HG02678 (cell line): ENCODE data around the gene KREMEN1.

Source experiments
- ATAC-seq: cut with Tn5 transposase; IDR thresholded peaks from one replicate; pipeline ENCODE4 v1.9.1; 2021; ENCODE audit warnings: mild to moderate bottlenecking, moderate library complexity; ENCODE audit not compliant: unreplicated experiment

KREMEN1 gene

GRCh38 chr22:29148036-29148435, 75.2 kb downstream of the KREMEN1 start:
- ATAC-seq: no peak

DNA sequence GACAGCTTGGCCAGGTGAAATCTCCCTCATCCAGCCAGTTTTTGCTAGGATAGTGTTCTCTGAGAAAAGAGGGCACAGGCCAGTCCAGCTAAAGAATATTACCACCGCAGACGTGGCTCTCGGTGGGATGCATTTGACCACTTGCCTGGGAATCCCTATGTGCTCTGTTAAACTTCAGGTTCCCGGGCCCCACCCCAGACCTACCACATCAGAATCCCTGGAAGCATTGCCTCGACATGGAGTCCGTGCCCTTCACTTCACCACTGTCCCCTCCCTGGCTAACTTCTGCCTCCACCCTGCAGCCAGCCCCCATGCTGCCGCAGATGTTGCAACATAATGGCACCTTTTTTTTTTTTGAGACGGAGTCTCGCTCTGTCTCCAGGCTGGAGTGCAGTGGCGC, 76.0 kb downstream of the KREMEN1 start:
- no peak for ATAC-seq

DNA sequence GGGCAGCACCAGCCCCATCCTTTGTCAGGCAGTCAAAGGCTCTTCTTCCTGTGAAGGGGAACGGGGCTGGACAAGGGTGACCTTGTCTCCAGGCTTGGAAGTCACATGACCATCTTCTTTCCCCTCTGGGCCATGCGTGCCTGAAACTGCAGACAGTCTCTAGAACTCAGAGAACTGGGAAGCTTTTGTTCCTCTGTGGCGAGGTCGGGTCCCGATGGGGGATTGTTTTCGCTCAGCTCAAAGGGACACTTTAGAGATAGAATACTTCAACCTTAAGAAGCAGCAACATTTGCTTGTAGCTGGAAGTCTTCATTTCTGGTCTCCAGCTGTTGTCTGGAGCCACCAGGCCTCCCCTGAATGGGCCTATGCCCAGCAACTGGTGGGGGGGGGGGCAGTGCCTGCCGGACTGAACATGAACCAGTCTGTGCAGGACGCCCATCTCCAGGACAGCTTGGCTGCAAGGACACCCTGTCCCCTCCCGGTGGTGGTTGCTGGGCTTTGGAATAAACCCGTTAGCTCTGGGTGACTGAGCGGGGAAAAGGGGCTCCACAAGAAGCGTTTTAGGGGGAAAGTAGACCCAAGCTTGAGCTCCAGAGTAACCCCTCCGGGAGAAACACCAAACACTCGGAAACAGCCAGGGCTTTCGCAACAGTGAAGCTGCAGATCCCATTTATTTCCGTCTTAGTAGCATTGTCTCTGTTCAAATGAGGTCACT, 77.2 kb downstream of the KREMEN1 start:
- no peak for ATAC-seq

DNA sequence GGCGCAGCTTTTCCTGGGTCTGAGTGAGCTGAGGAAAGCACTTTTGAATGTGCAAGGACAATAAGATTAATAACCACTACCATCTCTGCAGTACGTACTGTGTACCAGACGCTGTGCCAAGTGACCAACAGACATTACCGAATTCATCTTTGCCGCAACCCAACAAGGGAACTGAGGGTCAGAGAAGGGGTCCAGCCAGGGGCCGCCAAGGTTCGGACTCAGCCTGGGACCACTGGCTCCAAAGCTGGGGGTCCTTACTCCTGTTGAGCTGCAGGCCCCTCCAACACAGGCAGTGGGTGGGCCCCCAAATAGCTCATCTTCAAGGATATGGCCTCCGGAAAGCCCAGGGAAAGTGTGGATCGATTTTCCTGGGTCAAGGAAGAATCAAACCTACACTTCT, 77.9 kb downstream of the KREMEN1 start:
- ATAC-seq: no peak

DNA sequence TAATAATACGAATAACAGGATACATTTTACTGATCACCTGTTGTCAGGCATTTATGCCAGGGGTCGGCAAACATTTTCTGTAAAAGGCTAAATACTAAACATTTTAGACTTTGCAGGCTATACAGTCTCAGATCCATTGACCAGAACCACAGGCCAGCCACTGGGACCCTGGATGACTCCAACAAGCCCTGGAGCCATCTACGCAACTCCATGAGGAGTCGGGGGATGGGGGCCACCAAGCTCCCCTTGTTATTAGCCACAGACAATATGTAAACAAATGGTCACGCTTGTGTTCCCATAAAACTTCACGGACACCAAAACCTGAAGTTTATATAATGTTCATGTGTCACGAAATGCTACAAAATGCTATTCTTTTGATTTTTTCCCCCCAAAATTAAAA, 78.5 kb downstream of the KREMEN1 start:
- ATAC-seq: no peak

DNA sequence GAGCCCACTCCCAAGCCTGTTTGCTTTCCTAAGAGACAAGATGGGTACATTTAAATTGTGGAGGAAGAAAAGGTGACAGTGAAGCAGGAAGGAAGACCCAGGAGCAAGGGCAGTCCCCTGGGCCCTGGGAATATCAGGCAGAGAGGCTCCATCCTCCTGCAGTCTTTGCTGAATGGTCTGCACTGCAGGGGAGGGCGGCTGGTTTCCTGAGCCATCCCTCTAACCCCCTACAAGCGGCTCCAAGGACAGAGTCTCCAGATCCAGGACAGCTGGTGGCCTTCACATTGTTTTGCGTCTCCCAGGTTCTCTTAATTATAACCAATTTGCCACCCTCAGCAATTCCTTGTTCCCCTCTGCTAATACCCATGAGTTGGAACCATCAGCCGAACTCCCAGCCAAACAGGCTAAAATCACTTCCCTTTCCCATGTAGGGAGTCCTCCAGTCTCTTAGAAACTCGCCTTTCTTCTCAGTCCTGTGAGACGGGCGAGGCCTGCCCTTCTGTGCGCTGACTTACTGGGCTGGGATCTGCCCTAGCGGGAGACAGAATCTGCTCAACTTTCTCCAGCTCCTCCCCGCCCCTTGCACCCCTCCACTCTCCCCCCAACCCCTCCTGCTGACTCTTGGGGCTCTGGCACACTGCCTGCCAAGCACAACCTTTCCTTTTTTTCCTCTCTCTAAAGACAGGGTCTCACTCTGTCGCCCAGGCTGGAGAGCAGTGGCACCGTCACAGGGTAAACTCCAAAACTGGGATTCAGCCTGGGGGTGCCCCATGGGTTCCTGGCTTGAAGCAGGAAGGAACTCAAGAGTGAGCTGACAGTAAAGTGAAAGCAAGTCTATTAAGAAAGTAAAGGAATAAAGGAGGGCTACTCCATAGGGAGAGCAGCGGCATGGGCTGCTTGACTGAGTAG, 79.5 kb downstream of the KREMEN1 start:
- no peak for ATAC-seq

GRCh38 chr22:29152954-29153719, 80.3 kb downstream of the KREMEN1 start:
- ATAC-seq: no peak

DNA sequence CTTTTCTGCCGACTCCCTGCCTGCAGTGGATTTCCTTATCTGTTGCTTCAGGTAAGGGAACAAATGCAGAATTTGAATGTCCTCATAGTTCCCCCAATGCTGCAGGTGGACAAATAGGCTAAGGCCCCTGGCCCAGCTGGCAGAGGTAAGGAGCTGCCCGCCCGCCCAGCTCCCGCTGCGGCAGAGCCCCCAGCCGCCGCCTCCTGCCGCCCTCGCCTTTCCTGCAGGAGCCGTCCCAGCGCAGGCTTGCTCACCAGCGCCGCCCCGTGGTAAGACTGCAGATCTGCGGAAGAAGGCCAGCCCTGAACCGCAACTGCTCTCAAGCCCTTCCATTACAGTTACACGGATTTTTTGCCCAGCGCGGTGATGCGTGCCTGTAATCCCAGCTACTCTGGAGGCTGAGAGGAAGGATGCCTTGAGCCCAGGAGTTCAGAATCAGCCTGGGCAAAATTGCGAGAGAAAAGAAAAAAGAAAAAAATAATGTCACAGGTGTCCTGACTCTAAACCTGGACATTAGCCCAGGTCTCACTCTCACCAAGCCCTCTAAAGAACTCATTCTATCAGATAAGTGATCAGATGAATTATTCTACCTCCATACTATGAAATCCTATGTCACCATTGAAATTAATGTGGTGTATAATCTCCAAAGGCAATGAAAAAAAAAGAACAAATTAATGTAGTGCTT, 81.7 kb downstream of the KREMEN1 start:
- ATAC-seq: peak; percentile 49

DNA sequence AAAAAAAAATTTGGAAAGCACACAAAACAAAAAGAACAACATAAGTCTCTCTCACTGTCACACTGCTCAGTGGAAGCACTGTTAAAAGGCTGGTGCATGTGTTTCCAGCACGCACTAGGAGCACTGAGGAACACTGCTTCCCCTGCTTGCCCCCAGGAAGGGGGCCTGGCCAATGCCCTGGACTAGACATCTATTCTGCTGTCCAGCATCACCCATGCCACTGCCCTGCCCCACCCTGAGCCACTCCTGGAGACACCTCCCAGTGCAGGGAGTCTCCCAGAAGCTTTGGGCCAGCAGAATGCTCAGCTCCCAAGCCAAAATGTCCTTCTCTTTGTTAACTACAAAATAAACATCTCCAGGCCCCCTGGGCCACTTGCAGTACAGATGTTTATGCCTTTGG, 83.1 kb downstream of the KREMEN1 start:
- ATAC-seq: no peak

DNA sequence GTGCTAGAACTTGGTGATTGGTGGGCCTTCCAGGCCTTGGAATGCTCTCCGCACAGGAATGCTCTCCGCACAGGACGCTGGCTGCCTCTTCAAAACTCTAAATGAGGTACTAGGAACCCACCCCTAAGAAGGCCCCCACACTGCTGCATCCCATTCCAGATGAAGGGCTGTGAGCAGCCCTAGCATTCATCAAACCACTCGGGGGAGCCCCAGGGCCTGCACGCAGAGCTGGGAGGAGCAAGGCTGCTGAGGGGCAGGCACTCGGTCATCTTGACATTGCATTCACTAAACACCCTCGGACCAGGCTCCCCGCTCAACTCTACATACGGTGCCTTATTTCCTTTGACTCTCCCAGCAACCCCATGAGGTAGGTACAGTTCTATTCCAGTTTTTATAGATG, 83.7 kb downstream of the KREMEN1 start:
- ATAC-seq: peak; percentile 57

DNA sequence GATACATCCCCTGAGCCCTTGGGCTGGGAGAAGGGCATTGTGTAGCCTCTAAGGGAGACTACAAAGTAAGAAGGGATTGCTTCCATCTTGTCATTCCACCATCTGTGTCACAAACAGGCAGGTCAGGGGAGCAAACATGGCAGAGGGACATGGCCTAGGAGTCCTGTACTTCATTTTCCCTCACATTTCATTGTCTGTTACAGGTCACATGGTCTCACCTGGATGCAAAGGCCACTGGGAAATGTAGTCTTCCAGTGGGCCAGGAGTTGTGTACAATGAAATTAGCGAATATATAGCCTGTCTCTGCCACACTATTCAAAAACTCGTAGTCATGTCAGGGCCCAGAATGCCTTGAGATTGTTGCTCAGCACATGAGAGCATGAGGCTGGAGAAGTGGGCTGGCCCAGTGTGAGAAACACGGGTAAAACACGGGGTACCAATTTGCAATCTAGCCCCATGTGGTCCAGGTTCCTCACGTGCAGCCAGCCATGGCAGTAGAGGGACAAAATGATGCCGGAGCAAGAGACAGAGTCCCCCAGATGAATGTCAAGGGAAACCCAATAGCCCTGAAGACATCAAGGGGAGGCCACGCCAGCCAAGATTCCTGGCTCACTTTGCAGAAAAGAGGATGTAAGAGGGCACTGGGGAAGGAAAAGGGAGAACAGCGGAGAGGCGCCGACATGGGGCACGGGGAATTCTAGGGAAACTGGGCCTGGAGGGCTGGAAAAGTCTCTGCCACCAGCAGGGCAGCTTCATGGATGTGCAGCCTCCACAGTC, 85.1 kb downstream of the KREMEN1 start:
- no peak for ATAC-seq

DNA sequence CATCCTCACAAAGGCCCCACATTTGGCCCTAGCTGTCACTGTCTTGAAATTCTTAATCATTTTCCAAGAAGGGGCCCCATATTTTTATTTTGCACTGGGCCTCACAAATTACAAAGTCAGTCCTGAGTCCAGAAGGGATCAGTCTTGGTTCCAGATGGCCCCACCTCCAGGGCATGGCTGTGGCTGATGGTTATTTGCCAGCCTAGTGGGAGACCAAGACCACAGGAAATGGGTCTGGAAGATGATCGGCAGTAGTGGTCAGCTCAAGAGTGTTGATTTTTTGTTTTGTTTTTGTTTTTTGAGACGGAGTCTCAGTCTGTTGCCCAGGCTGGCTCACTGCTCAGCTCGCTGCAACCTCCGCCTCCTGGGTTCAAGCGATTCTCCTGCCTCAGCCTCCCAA, 85.7 kb downstream of the KREMEN1 start:
- no peak for ATAC-seq

DNA sequence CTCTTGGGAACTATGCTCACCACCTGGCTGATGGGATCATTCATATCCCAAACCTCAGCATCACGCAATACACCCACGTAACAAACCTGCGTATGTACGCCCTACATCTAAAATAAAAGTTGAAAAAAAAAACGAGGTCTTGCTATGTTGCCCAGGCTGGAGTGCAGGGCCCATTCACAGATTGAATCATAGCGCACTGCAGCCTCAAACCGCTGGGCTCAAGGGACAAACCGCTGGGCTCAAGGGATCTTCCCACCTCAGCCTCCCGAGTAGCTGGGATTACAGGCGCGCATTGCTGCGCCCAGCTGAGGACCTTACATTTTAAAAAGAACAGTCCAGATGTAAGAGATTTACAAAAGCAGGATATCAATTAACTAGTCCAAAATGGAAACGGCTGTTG, 91.0 kb downstream of the KREMEN1 start:
- ATAC-seq: no peak

- ATAC-seq: no peak
Measured at GRCh38 chr22:29165321-29166060, 92.7 kb downstream of the KREMEN1 start.

- ATAC-seq: no peak
Measured at GRCh38 chr22:29166180-29166579, 93.3 kb downstream of the KREMEN1 start.

GRCh38 chr22:29167032-29167911, 94.4 kb downstream of the KREMEN1 start:
- peak; percentile 90 for ATAC-seq

DNA sequence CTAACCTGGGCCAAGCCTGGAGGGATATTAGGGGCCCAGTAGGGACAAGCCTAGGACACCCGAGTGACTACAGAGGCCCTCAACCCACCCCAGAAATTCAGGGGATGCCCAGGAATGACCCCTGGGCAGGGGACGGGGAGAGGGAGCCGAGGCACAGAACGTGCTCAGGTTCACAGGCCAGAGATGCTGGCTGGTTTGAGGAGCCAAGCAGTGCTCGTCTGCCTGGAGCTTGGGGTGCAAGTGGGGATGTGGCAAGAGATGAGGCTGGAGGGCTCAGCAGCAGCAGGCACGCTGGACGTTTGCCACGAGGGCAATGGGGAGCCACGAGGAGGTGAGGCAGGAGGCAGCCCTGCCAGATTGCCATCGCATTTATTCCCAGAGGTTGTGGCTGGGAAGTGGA, 98.9 kb downstream of the KREMEN1 start:
- ATAC-seq: no peak

DNA sequence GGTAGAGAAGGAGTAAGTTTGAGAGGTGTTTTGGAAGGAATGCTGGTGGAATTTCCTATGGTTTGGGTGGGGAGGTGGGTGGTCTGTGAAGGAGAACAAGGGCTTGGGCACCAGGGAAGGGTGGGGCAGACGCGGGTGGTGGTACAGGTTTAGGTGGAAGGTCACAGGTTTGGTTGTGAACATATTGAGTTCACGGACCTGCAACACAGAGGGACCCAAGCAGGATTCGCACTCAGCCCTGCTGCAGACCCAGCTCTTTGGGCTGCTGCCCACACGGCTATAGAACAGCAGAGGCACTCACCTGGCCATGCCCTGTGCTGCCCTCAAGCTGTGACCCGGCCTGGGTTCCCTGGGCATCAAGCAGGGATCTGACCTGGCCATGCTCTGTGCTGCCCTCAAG, 99.4 kb downstream of the KREMEN1 start:
- no peak for ATAC-seq
